ENCODE measurements around the gene SLC39A12.

The SLC39A12 gene

GRCh38 chr10:18008986-18009385, 57.3 kb downstream of the SLC39A12 start:
- Histone ChIP-seq H3K27ac (no peak overlapping the region), H3K4me3 (no peak overlapping the region)
- DNase-seq (ENCODE audit: low spot score), result no peak
- TF ChIP-seq, protein P1, sequence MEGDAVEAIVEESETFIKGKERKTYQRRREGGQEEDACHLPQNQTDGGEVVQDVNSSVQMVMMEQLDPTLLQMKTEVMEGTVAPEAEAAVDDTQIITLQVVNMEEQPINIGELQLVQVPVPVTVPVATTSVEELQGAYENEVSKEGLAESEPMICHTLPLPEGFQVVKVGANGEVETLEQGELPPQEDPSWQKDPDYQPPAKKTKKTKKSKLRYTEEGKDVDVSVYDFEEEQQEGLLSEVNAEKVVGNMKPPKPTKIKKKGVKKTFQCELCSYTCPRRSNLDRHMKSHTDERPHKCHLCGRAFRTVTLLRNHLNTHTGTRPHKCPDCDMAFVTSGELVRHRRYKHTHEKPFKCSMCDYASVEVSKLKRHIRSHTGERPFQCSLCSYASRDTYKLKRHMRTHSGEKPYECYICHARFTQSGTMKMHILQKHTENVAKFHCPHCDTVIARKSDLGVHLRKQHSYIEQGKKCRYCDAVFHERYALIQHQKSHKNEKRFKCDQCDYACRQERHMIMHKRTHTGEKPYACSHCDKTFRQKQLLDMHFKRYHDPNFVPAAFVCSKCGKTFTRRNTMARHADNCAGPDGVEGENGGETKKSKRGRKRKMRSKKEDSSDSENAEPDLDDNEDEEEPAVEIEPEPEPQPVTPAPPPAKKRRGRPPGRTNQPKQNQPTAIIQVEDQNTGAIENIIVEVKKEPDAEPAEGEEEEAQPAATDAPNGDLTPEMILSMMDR (IDR thresholded peaks at IDR 0.05), result no peak

GRCh38 chr10:18010050-18010449, 58.3 kb downstream of the SLC39A12 start:
- Histone ChIP-seq H3K27ac (no peak overlapping the region), H3K4me3 (no peak overlapping the region)
- TF ChIP-seq, protein P1 (IDR thresholded peaks at IDR 0.05), result no peak
- no peak for DNase-seq (ENCODE audit: low spot score)

DNA sequence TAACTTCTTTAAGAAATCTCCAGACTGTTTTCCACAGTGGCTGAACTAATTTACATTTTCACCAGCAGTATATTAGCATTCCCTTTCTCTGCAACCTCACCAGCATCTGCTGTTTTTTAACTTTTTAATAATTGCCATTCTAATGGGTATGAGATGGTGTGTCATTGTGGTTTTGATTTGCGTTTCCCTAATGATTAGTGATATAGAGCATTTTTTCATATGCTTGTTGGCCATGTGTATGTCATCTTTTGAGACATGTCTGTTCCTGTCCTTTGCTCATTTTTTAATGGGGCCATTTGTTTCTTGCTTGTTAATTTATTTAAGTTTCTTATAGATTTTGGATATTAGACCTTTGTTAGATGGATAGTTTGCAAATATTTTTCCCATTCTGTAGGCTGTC, 68.8 kb downstream of the SLC39A12 start:
- TF ChIP-seq, protein P1 (IDR thresholded peaks at IDR 0.05), result no peak
- DNase-seq (ENCODE audit: low spot score), result no peak
- H3K27ac ChIP-seq, result no peak overlapping the region
- H3K4me3 ChIP-seq, result no peak overlapping the region

- DNase-seq (ENCODE audit: low spot score), result no peak
- TF ChIP-seq, protein P1 (IDR thresholded peaks at IDR 0.05), result no peak
- no peak overlapping the region for H3K4me3 ChIP-seq
- no peak overlapping the region for H3K27ac ChIP-seq
Measured at GRCh38 chr10:18021725-18022480, 70.2 kb downstream of the SLC39A12 start.

- DNase-seq (ENCODE audit: low spot score), result no peak
- TF ChIP-seq, protein P1 (IDR thresholded peaks at IDR 0.05), result no peak
- H3K4me3 ChIP-seq, result no peak overlapping the region
- no peak overlapping the region for H3K27ac ChIP-seq
Measured at GRCh38 chr10:18043148-18044006, 91.7 kb downstream of the SLC39A12 start.

DNA sequence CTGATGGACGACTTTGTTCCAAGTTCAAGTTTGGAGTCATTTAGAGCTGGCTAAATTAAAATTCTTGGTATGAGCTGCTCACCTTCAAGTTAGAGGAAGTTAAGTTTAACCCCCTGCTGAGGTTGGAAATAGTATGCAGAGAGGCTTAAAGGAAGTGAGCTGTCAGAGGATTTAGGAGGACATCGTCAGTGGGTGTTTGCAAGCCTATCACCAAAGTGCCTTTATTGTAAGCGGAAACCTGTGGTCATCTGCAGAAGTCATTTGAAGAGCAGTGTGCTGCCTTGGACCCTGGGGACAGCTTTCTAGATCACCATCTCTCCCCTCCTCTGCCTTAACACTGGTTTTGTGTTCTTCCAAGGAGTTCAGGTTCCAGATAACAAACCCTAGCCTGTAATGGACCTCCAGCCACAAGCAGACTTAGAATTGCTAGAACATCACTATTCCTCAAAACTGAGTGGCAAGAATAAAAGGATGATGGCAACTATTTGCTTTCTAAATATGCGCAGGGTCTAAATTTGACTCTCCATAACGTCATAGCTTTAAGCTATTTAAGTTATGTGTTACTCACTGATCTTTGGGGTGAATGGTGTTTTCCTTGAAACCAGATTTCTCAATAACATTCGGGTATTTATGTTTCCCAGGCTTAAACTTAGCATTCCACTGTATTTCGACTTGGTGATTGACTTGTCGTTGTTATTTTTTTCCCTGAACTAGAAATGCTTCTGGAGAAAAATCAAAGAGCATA, 93.4 kb downstream of the SLC39A12 start:
- Histone ChIP-seq H3K27ac (peak overlapping the region in 1 of 2 donors; percentile 24), H3K4me3 (no peak overlapping the region)
- no peak for DNase-seq (ENCODE audit: low spot score)
- TF ChIP-seq, protein P1 (IDR thresholded peaks at IDR 0.05), result no peak
